B cell (primary cell): ENCODE measurements around the gene ZDHHC18.

Experiments used
- CTCF ChIP-seq: fragments of 200-600 bp; IDR thresholded peaks from one replicate; pipeline ENCODE4 v1.8.0; 2022; ENCODE audit warnings: antibody characterized with exemption, mild to moderate bottlenecking
- EZH2 ChIP-seq: IDR thresholded peaks from 2 replicates; pipeline ENCODE4 v1.6.1; 2012; ENCODE audit warnings: borderline replicate concordance, low read depth, mild to moderate bottlenecking, moderate library complexity, low read length; ENCODE audit not compliant: insufficient read depth, poor library complexity, severe bottlenecking

GRCh38 chr1:26811708-26812107 is 14.8 kb upstream of the ZDHHC18 start:
- TF ChIP-seq CTCF (no peak), EZH2 (no peak)
